Keratinocyte (primary cell): Measurements from ENCODE around the gene PCBP2.
A peak's percentile ranks its signal among the peaks of the same experiment; 100 is the strongest.

Experiments used
- CTCF ChIP-seq, 3 experiments: IDR thresholded peaks in 1 of 3; conservative IDR thresholded peaks in 1 of 3; optimal IDR thresholded peaks in 1 of 3; 2 replicates in 2 of 3; 3 replicates in 1 of 3; pipeline versions ENCODE3 to v1.5.1; 2011; ENCODE audit warnings: low read length in 3 of 3, mild to moderate bottlenecking in 3 of 3, moderate library complexity in 2 of 3, control low read depth in 1 of 3, inconsistent platforms in 1 of 3; ENCODE audit not compliant: insufficient read depth in 2 of 3; ENCODE audit errors: extremely low read depth in 1 of 3
- EZH2 ChIP-seq: IDR thresholded peaks from one replicate; pipeline ENCODE4 v1.6.1; 2012; ENCODE audit warnings: inconsistent platforms, mild to moderate bottlenecking, low read length, moderate library complexity

DNA sequence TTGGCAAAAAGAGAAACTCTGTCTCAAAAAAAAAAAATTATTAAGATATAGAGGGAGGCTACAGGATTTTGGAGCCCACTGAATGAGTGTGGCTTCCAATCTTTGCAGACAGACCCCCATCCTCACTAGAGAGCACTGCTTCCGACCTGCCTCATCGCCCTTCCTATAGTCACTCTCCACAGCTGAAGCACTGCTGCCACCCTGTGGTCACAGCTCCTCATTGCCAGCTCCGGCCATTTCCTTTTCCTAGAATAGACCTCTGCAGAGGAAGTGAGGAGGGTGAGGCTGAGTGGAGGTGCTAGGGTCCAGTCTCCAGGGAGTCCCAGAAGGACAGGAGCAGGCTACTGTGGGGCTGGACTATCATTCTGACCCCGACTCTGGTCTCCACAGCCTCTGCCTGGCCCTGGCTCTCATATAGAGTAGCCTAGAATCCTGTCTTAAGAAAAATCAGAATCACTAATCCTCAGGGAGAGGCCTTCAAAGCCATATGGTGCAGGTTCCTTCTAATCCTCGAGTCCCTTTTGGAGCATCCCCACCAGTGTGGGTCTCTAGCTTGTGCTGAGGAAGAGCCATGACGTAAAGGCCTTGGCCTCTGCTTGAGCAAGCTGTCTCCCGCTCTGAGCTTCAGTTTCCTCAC is 56.8 kb downstream of the PCBP2 start:
- TF ChIP-seq CTCF (optimal IDR thresholded peaks at IDR 0.05 in 1 of 3, IDR thresholded peaks at IDR 0.05 in 1 of 3, conservative IDR thresholded peaks at IDR 0.05 in 1 of 3; ENCODE audit: extremely low read depth in 1 of 3, insufficient read depth in 2 of 3, low read length in 3 of 3), result peak; percentile 88 to 99 (median 97)
- TF ChIP-seq EZH2, result no peak
